VCaP (cell line): Measurements from ENCODE around the gene NGFR.

Experiments used
- H3K27ac ChIP-seq: fragments of 450-650 bp; 2 replicates; pipeline ENCODE4 v1.5.1; 2017
- TF ChIP-seq, protein P1 (sequence below): fragments of 450-650 bp; conservative IDR thresholded peaks from 2 replicates; pipeline ENCODE4 v1.5.1; 2017; ENCODE audit warnings: mild to moderate bottlenecking, moderate library complexity

NGFR gene, protein sequence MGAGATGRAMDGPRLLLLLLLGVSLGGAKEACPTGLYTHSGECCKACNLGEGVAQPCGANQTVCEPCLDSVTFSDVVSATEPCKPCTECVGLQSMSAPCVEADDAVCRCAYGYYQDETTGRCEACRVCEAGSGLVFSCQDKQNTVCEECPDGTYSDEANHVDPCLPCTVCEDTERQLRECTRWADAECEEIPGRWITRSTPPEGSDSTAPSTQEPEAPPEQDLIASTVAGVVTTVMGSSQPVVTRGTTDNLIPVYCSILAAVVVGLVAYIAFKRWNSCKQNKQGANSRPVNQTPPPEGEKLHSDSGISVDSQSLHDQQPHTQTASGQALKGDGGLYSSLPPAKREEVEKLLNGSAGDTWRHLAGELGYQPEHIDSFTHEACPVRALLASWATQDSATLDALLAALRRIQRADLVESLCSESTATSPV

DNA sequence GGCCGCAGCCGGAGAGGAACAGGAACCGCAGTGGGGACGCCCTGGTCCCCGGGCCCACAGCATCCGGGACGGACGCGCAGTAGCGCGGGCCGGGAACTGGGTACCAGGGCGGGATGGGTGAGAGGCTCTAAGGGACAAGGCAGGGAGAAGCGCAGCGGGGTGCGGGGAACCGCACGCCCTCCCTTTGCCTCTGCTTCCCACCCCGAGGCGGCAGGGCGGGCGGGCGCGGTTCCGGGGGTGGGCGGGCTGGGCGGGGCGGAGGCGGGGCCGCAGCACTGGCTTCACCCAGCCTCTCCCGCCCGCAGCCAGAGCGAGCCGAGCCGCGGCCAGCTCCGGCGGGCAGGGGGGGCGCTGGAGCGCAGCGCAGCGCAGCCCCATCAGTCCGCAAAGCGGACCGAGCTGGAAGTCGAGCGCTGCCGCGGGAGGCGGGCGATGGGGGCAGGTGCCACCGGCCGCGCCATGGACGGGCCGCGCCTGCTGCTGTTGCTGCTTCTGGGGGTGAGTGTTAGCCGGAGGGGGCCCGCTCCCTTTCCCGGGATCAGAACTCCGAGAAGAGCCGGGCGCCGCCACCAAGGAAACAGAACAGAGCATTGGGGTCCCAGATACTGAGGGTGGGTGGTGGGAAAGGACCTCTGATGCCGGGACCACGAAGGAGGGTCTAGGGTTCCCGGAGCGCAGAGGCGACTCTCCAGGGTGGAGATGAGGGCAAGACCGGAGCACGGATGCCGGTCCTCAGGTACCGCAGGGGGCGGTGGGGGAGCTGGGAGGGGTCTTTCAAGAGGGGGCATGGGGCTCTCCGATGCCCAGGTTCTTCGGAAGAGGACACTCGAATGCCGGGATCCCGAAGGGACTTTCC is at the start of gene NGFR:
TSS of gene NGFR (plus strand) at position 308 of the 856 bp plus-strand sequence. CDS start at position 433, 125 bp downstream.
- TF ChIP-seq, protein P1, sequence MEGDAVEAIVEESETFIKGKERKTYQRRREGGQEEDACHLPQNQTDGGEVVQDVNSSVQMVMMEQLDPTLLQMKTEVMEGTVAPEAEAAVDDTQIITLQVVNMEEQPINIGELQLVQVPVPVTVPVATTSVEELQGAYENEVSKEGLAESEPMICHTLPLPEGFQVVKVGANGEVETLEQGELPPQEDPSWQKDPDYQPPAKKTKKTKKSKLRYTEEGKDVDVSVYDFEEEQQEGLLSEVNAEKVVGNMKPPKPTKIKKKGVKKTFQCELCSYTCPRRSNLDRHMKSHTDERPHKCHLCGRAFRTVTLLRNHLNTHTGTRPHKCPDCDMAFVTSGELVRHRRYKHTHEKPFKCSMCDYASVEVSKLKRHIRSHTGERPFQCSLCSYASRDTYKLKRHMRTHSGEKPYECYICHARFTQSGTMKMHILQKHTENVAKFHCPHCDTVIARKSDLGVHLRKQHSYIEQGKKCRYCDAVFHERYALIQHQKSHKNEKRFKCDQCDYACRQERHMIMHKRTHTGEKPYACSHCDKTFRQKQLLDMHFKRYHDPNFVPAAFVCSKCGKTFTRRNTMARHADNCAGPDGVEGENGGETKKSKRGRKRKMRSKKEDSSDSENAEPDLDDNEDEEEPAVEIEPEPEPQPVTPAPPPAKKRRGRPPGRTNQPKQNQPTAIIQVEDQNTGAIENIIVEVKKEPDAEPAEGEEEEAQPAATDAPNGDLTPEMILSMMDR, result peak; percentile 33
- no peak within 1 kb of the TSS for H3K27ac ChIP-seq

DNA sequence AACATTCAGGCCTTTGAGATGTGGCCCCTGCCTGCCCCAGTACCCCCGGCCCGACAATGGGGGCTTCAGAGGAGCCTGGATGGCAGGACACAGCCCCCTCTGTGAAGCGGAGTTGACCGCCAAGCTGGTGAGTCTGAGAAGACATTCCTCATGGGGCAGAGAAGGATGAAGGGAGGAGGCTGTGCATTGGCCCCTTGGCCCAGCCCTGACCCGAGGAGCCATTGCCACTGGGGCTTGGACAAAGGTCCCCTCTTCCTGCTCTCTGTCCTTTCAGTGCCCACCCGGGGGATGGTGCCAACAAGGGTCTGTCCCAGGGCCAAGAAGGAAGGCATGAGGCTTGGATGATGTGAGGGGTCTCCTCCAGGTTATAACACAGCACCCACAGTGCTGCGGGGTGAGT is 49.5 kb upstream of the NGFR start:
- H3K27ac ChIP-seq, result no peak overlapping the region
- TF ChIP-seq, protein P1, result no peak

DNA sequence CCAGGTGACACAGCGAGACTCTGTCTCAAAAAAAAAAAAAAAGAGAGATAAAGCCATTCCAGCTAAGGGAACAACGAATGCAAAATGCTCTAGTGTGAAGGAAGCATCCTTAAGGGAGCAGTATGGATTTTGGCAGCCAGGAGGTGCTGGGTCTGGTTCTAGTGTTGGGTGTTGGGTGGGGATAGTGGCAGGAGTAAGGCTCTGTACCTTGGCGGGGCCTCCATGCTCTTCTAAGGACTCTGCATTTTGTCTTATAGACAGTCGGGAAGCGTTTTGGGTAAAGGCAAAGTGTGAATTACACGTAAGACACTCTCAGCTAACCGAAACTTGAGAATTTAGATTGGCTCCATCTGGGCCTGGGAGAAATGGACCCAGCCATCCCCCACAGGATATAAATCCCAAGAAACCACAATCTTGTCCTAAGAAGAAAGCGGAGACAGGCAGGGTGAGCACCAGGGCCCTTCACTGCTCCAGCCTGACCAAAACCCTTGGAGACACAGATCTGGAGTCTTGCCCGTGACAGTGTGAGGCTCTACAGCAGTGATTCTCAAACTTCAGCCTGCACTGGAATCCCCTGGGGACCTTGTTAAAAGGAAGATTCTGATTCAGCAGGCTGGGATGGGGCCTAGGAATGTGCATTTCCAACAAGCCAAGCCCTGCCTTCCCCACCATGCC is 47.3 kb upstream of the NGFR start:
- TF ChIP-seq, protein P1, result no peak

DNA sequence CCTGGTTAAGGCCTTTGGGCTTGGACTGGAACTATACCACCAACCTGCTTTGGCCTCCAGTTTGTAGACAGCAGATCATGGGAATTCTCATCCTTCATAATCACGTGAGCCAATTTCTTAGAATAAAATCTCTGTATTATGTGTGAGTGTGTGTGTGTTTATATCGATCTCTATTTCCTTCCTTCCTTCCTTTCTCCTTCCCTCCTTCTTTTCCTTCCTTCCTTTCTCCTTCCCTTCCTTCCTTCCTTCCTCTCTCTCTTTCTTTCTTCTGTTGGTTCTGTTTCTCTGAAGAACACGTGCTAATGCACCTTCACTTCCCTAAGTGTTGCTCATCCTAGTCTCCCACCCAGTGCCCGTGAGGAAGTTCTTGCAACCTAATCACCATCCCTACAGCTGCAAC is 44.9 kb upstream of the NGFR start:
- H3K27ac ChIP-seq, result no peak overlapping the region
- TF ChIP-seq, protein P1, result no peak

More for the DNA sequence above, 47.3 kb upstream of the NGFR start:
- no peak overlapping the region for H3K27ac ChIP-seq

DNA sequence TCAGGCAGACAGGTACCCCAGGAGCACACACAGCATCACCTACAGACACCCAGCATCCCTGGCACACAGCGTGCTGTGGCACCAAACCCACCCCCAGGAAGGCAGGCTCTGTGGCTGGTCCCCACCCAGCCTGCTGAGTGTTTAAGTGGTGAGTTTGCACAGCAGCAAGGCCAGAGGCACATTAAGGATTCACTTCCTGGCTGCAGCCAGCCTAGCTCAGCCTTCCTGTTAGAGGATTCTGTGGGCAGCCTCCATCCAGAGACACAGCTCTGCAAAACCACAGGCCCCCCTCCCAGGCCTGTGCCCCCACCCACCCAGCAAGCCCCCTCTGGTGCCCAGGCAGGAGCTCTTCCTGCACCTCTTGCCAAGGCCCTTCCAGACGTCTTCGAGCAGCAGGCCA is 44.4 kb upstream of the NGFR start:
- TF ChIP-seq, protein P1, result no peak
- H3K27ac ChIP-seq, result no peak overlapping the region

DNA sequence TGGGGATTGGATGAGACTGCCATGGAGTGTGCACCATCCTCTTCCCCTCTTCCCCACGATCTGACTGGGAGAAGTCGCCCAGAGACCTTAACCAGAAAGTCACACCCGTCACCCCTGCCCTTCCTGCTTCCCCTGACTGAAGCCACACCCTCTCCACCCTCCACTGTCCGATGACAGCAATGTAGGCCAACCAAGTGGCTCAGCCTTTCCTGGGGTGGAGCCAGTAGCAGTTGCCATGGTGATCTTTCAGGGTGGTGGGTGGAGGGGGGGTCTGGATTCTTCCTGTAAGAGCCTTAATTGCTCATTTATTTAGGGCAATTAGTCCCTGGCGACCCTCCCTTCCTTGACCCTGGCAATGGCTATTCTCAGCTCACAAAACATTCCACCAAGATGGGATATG is 42.9 kb upstream of the NGFR start:
- no peak overlapping the region for H3K27ac ChIP-seq
- TF ChIP-seq, protein P1, result no peak

DNA sequence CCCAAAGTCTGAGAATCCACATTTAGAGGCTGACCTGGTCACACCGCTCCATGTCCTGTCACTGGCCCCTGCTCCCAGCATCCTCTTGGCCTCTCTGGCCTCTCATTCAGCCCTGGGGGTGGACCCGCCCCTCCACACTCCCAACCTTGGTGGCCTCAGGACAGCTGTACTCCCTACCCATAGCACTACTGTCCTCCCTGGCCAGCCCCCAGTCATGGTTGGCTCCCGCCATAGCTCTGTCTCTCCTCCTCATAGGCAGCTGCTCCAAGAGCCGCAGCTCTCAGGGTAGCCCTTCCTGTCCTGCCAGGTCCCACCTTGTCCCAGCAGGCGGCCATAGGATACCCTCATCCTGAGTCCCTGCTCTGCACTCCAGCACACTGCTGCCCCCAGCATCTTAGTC is 42.4 kb upstream of the NGFR start:
- no peak overlapping the region for H3K27ac ChIP-seq
- TF ChIP-seq, protein P1, result no peak
